Cardiac fibroblast (primary cell): Measurements from ENCODE around the gene NFE2L2.
"Not testable (repeated sequence)": the region's sequence is repeated elsewhere in the genome, so short reads cannot be mapped to it uniquely, and the experiment has no call there.

ENCODE experiments used
- DNase-seq, 2 donors: peaks; one replicate each; pipeline versions ENCODE4 v3.0.0 to v3.0.0-alpha.2; 2010; ENCODE audit warnings: low read depth in 2 of 2
- H3K4me3 ChIP-seq, 2 donors: replicated peaks in 1 of 2; 1 replicate in 1 of 2; 2 replicates in 1 of 2; pipeline ENCODE4 v1.5.1; 2011; ENCODE audit warnings: low read depth in 2 of 2, low read length in 2 of 2, mild to moderate bottlenecking in 2 of 2, moderate library complexity in 1 of 2
- CTCF ChIP-seq: IDR thresholded peaks from one replicate; pipeline ENCODE4 v1.5.1; 2011; ENCODE audit warnings: low read depth, mild to moderate bottlenecking, low read length, inconsistent platforms

NFE2L2 gene

DNA sequence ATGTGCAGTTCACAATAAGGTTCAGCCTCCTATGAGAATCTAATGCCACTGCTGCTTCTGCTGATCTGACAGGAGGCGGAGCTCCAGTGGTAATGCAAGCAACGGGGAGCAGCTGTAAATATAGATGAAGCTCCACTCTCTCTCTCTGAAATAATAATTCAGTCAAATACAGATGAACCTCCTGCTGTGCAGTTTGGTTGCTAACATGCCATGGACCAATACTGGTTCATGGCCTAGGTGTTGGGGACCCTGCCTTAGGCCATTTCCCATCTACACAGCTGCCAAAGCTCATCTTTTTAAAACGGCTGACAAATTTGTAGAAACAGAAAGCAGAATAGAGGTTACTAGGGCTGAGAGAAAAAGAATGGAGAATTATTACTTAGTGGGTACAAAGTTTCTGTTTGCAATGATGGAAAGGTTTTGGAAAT lies 62.6 kb downstream of the NFE2L2 start:
- no peak for TF ChIP-seq CTCF

DNA sequence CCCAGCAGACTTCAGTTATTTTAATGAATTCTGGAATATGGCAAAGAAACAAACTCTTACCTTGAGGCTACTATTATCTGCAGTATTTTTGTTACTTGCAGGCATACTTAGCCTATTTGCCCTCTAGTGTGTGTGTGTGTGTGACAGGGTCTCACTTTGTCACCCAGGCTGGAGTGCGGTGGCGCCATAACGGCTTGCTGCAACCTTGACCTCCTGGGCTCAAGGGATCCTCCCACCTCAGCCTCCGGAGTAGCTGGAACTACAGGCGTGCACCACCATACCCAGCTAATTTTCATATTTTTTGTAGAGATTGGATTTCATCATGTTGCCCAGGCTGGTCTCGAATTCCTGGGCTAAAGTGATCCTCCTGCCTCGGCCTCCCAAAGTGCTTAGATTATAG lies 64.1 kb downstream of the NFE2L2 start:
- H3K4me3 ChIP-seq, DNase-seq: not testable (repeated sequence)

More for the DNA sequence above, 62.6 kb downstream of the NFE2L2 start:
- no peak for DNase-seq
- no peak overlapping the region for H3K4me3 ChIP-seq

DNA sequence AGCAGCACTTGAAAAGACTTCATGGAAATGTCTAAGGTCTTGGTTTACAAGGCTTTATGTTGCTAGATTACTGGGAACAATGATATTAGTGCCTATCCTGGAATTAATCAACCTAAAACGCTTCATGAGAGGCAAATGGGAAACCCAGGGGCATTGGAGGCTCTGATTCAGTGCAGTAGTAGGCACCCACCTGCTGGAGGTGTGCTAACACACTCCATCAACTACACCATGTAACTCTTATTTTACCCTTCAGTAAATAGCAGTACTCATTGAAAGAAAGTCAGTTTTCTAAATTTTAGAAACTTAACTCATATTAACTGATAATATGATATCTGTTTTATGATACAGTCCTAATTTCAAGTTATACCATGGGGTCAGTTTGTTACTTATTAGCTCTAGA lies 69.3 kb downstream of the NFE2L2 start:
- no peak for DNase-seq
- H3K4me3 ChIP-seq = no peak overlapping the region
- no peak for TF ChIP-seq CTCF

DNA sequence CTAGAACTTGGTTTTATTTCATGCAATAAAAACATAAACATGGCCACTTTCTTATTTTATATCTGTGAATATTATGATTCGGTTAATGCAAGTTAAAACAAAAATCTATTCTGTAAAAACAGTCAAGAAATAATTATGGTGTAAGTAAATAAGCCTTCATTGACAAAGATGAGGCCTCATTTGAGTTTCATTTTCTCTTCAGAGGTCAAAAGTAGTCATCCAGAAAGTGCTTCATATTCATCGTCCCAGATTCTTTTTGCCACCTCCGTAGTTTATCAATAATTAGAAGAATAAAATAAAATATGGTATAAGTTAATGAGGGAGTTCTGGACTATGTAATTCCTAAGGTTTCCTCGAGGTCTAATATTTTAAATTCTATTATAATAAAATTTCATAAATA lies 71.3 kb downstream of the NFE2L2 start:
- DNase-seq = no peak
- TF ChIP-seq CTCF = no peak

DNA sequence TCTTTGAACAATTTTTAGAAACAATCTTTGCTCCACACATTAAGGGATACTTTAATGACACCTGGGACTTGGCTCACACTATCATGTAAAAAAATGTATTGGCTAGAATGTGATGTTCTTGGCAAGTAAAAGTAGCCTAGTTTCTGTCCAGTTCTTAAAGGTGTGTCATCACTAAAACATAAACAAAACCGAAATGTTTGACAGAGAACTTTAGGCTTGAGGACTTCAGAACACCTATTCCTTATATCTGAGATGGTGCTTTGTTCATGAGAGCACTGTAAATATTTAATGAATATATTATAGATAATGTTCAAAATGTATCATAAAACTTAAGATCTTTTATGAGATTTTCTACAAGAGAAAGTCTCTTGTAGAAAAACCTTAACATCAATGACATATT lies 71.7 kb downstream of the NFE2L2 start:
- DNase-seq = no peak
- no peak for TF ChIP-seq CTCF
- no peak overlapping the region for H3K4me3 ChIP-seq

More for the DNA sequence above, 71.3 kb downstream of the NFE2L2 start:
- no peak overlapping the region for H3K4me3 ChIP-seq

GRCh38 chr2:177190941-177191340 lies 73.6 kb downstream of the NFE2L2 start:
- TF ChIP-seq CTCF = no peak

DNA sequence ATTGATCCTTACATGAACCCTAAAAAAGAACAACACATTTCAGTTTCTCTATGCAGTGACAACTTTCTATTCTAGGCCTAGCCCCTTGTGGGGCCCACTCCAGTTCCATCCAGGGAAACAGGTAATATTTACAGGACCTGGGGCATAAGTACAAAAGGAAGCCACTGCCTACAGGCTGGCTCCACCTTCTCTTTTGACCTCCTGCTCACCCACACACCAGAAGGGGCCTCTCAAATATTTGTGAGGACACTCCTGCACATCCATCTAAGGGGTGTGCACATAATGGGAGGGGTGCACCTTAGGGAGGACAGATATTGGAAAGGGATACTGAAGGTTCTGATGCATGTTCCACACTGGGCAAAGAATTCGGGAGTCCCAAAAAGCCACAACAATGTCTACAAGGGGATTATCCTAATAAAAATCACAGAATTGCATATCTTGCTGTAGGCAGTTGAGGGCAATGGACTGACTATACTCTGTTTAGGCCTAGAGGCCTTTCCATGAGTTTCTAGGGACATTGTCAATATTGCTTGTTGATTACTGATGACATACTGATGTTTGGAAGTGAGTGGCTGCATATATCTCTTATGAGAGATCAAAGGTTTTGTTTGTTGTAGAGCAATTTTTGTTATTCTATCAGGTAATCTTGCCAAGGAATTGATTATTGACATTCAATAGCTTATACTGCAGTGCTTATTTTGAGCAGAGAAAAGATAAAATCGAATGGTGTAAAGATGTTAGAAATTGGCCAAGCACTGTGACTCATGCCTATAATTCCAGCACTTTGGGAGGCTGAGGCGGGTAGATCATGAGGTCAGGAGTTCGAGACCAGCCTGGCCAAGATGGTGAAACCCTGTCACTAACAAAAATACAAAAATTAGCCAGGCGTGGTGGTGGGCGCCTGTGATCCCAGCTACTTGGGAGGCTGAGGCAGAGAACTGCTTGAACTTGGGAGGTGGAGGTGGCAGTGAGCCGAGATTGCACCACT lies 75.8 kb downstream of the NFE2L2 start:
- no peak overlapping the region for H3K4me3 ChIP-seq
- TF ChIP-seq CTCF = no peak
- no peak for DNase-seq

More at GRCh38 chr2:177190941-177191340, 73.6 kb downstream of the NFE2L2 start:
- H3K4me3 ChIP-seq = no peak overlapping the region
- no peak for DNase-seq
